Fibroblast of skin of right quadriceps (primary cell): ENCODE data around the gene TCHP.
"Not testable (repeated sequence)": the region's sequence is repeated elsewhere in the genome, so short reads cannot be mapped to it uniquely, and the experiment has no call there.

Experiments
- DNase-seq: peaks from one replicate; pipeline ENCODE4 v3.0.0-alpha.2; 2013

Gene TCHP

DNA sequence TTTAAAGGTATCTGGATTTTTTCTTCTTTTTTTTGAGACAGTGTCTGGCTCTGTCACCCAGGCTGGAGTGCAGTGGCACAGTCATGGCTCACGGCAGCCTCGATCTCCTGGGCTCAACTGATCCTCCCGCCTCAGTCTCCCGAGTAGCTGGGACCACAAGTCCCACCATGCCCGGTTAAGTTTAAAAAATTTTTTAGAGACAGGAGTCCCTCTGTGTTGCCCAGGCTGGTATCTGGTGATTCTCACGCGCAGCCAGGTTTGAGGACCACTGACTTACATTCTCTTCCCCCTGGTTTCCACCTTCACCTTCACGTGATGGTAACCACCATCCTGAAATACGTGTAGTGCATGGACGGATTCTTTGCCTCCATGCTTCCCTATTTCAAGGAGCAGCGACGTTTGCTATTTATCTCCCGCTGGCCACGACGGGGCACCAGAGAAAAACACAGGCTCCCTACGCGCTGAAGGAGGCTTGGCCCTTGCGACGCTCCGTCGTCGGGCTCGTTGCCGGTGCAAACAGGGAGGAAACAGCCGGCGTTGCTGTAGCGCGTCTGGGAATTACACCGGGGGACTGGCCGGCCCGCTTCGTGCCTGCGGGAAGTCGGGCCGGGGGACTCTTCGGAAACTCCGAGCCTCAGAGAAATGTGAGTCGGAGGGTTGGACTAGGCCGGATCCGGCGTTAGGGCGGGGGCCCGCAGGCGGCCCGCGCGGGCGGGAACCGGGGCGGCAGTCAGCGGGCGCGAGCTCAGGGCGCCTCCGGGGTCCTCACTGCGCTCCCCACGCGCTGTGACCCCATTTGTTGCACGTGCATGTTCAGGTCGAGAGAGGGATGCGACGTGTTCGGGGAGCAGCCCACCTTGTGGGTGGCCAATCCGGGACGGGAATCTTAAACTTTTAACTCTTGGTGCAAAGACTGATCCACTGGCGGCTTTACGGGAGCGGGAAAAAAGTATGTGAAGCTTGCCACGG, at the start of gene TCHP:
TSS of gene TCHP (plus strand) at position 492 of the 969 bp plus-strand sequence. CDS start 2,753 bp downstream, outside the sequence.
- DNase-seq: peak; percentile 88

DNA sequence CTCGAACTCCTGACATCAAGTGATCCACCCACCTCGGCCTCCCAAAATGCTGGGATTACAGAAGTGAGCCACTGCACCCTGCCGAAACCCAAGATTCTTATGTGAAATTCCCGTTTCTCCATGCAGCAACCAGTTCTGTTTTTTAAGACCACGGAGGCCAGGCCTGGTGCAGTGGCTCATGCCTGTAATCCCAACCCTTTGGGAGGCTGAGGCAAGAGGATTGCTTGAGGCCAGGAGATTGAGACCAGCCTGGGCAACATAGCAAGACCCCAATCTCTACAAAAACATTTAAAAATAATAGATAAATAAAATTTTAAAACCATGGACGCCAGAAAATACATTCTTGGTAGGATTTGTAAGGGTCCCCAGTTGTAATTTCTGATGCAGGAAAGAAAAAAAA, 49.6 kb upstream of the TCHP start:
- DNase-seq: not testable (repeated sequence)

DNA sequence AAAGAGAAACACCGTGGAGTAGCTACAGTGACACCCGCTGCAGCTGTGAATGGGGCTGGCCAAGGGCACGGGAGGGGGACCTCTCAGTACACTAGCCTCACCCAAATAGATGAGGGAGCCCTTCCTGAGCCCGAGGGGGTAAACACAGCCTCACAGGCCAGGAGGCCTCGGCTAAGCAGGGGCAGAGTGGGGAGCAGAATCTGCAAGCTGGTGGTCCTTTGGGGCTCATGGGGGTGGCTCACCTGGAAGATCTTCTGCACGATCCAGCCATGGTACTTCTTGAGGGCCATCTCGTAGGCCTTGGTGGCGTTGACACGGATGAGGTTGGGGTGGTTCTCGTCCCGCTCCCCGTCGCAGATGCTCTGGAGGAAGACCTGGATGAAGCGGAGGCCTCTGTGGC, 44.7 kb upstream of the TCHP start:
- no peak for DNase-seq

- no peak for DNase-seq
Observed at GRCh38 chr12:109857715-109858114, 42.4 kb upstream of the TCHP start.

GRCh38 chr12:109858764-109859163, 41.3 kb upstream of the TCHP start:
- DNase-seq: no peak

DNA sequence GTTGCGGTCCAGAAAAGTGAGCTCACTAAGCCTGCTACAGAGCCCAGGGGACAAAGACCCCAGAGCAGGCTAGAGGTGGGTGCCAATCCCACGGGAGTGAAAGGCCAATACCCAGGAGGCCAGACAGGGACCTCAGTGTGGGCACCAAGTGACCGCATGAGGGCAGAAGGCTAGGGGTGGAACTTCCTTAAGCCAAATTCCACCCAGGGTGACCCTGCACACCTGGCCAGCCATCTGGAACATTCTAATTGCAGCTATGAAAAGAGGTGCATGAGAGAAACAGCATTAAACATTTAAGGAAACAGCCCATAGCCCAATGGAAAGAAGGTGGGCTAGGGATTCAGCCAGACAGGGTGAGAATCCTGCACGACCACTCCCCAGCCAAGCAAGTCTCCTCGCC, 39.1 kb upstream of the TCHP start:
- no peak for DNase-seq

GRCh38 chr12:109861689-109862314, 38.3 kb upstream of the TCHP start:
- no peak for DNase-seq

DNA sequence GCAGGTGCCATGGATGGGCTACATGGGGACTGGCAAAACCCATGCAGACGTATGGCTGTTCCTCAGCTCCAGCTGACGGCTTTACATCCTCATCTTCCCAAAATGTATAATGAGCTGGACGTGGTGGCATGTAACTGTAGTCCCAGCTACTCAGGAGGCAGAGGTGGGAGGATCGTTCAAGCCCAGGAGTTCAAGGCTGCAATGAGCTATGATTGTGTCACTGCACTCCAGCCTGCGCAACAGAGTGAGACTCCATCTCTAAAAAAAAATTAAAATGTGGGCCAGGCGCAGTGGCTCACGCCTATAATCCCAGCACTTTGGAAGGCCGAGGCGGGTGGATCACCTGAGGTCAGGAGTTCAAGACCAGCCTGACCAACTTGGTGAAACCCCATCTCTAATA, 37.6 kb upstream of the TCHP start:
- not testable (repeated sequence) for DNase-seq

DNA sequence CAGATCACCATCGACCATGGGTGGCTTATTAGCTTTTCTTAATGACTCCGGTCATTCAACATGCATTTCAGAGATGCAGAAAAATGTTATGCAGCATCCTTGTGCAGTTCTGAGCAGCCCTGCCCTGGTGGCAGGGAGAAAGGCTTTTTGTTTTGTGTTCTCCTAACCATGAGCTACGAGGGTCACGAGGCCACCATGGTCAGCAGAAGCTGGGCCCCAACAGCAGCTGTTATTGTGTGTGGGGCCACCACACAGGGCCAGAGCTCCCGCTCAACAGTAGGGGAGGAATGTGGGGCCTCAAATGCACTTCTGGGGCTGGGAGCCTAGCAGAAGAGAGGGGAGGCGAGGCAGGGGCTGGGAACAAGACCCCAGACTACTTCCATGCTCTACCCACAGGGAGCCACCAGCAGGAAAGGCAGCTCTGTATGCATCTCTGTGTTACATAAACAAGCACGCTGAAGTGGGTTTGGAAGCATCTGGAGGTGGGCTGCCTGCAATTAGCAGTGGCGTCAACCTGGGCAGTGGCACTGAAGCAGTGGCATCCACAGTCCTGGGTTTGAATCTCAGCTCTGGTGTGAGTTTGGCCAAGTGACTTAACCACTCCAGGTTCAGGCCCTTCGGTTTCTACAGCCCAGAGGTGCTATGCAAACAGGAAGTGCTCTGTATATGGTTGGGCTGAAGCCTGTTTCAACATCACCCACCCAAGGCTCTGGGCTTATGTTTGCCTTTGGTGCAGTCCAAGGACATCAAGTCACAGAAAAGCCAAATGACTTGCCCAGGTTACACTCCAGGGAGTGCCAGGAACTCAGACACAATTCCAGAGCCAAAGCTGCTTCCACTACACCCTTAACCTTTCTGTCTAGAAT, 36.0 kb upstream of the TCHP start:
- DNase-seq: peak; percentile 27

DNA sequence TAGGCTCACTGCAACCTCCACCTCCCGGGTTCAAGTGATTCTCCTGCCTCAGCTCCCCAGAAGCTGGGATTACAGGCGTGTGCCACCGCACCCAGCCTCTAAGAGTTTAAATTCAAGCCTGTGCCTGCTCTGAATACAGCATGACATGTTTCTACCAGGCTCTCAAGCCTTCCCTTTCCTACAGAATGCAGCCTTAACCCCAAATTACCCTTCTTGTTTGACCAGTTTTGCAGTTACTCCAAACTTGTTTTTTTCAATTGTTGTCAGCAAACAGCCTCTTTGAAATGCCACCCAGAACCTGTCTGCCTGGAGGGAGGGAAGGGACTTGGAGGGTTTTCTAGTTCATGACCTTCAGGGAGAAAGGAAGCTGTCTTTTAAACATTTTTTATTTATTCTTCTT, 35.2 kb upstream of the TCHP start:
- no peak for DNase-seq

GRCh38 chr12:109868182-109869051, 31.7 kb upstream of the TCHP start:
- DNase-seq: peak; percentile 23

GRCh38 chr12:109870648-109871047, 29.4 kb upstream of the TCHP start:
- DNase-seq: peak; percentile 65

DNA sequence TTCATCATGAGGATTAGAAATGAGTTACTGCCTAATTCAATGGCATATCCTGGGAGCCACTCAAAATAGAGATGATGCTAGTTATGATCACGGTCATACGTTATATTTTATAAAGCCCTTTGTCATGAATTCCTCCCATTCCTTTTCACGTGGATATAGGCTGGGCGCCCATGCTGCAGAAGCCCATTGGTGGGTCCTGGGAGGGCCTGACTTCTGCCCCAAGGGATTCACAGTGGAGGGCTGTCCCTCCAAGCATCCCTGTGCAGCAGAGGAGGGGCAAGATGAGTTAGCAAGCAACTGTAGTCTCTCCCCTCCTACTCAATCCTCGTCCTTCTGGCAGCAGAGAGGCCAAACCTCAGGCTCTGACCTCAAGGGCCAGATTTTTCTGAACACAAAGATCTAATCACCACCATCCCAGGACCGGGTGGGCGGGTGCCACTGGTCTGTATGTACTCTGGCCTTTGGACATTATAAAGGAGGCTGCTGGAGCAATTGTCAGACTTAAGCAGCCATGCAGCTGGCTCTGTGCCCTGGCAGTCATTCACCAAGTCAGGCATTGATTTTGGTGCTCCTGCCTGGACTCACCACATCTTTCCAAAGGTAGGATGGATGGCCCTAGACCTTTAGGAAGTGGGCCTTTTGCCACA, 28.3 kb upstream of the TCHP start:
- peak; percentile 28 for DNase-seq

GRCh38 chr12:109873653-109874052, 26.4 kb upstream of the TCHP start:
- no peak for DNase-seq

DNA sequence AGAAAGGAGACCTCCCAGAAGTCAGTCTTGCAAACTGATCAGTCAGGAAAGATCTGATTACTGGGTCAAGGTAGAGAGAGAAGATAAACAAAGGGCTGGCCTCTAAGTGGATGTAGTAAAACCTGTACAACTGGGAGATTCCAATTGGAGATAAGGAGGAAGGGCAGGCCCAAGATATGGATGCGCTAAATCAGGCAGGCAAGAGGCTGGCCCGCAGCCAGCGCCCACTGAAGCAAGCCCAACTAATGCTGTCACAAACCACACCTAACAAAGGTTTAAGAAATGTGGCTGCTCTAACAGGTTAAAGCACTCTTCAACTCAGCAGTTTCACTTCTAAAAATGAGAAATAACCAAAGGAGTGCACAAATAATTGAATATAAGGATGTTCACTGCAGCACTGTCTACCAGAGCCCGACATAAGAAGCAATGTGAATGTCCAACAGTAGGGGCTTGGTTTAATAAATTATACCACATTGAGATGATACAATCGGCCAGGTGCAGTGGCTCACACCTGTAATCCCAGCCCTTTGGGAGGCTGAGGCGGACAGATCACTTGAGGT, 24.4 kb upstream of the TCHP start:
- DNase-seq: no peak

- DNase-seq: no peak
Observed at GRCh38 chr12:109876406-109876805, 23.7 kb upstream of the TCHP start.

- DNase-seq: no peak
Observed at GRCh38 chr12:109877504-109878246, 22.4 kb upstream of the TCHP start.

GRCh38 chr12:109878247-109878625, 21.8 kb upstream of the TCHP start:
- DNase-seq: no peak

- no peak for DNase-seq
Observed at GRCh38 chr12:109878749-109879148, 21.3 kb upstream of the TCHP start.

GRCh38 chr12:109879351-109880042, 20.6 kb upstream of the TCHP start:
- no peak for DNase-seq
